ENCODE data around the gene USO1.

Gene USO1

DNA sequence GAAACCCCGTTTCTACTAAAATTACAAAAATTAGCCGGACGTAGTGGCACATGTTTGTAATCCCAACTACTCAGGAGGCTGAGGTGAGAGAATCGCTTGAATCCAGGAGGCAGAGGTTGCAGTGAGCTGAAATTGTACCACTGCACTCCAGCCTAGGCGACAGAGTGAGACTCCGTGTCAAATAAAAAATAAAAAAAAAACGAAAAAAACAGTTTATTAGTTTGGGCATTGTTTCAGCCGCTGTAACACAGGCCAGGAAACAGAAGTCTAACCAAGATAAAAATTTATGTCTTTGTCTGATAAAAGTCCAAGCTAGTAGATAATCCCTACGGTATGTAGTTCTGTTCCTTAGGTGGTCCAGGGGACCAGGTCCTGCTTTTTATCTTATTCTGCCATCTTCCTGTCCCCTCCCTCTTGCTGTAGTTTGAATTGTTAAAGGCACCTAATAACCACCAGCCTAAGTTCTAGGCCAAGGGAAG is 21.4 kb downstream of the USO1 start:
- H3K9me3 ChIP-seq (ENCODE audit: control insufficient read depth in 1 of 2, low read length in 2 of 2) = no peaks in the 10 kb centered on the region
- no peak overlapping the region for H3K27ac ChIP-seq (ENCODE audit: low read depth, low read length)
- no peaks in the 10 kb centered on the region for H3K4me1 ChIP-seq (ENCODE audit: control insufficient read depth in 1 of 2, insufficient read depth in 2 of 2, low read length in 2 of 2)
- H3K27me3 ChIP-seq (ENCODE audit: control insufficient read depth in 1 of 2, insufficient read depth in 2 of 2, low read length in 2 of 2) = no peaks in the 10 kb centered on the region
- no peak overlapping the region for H3K4me3 ChIP-seq (ENCODE audit: low read depth in 1 of 2, low read length in 2 of 2)
- H3K36me3 ChIP-seq (ENCODE audit: control insufficient read depth in 1 of 2, insufficient read depth in 2 of 2, low read length in 2 of 2) = peaks cover 0 to 3% of the 10 kb centered on the region in 2 donors
- no peak overlapping the region for H3K9ac ChIP-seq (ENCODE audit: low read depth in 1 of 2, low read length in 2 of 2)

DNA sequence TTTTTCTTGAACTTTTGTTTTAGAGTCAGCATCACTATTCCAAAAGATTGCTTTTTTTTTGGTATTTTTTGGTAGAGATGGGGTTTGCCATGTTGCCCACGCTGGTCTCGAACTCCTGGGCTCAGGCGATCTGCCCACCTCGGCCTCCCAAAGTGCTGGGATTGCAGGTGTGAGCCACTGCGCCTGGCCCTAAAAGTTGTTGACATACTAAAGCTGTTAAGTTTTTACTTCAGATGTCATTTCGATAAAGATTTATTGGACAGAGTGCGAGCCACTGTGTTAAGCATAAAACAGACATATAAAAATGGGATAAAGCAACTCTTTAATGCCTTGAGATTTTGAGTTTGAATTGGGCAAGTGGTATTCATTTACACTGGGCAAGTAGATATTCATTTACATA is 28.3 kb downstream of the USO1 start:
- H3K4me1 ChIP-seq (ENCODE audit: control insufficient read depth in 1 of 2, insufficient read depth in 2 of 2, low read length in 2 of 2) = no peaks in the 10 kb centered on the region
- H3K4me3 ChIP-seq (ENCODE audit: low read depth in 1 of 2, low read length in 2 of 2) = no peak overlapping the region
- H3K27ac ChIP-seq (ENCODE audit: low read depth, low read length) = no peak overlapping the region
- H3K36me3 ChIP-seq (ENCODE audit: control insufficient read depth in 1 of 2, insufficient read depth in 2 of 2, low read length in 2 of 2) = peaks cover 8 to 28% of the 10 kb centered on the region in 2 donors
- H3K27me3 ChIP-seq (ENCODE audit: control insufficient read depth in 1 of 2, insufficient read depth in 2 of 2, low read length in 2 of 2) = no peaks in the 10 kb centered on the region
- no peak overlapping the region for H3K9ac ChIP-seq (ENCODE audit: low read depth in 1 of 2, low read length in 2 of 2)
- no peaks in the 10 kb centered on the region for H3K9me3 ChIP-seq (ENCODE audit: control insufficient read depth in 1 of 2, low read length in 2 of 2)

DNA sequence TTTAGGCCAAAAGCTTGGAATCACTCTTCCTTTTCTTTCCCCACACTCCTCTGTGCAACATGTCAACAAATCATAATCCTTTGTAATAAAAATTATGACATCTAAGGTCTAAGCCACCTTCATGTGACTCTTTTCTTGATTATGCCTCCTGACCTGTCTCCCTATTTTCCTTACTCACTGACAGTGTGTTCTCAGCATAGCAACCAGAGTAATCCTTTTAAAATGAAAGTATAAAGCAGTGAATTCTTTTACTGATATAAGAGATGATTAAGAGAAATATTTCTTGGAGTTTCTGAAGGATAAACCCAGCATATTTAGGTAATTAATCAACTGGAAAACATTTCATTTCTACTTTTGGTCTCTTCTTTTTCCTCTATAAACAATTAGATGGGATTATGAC is 44.7 kb downstream of the USO1 start:
- H3K9ac ChIP-seq (ENCODE audit: low read depth in 1 of 2, low read length in 2 of 2) = no peak overlapping the region
- no peak overlapping the region for H3K4me3 ChIP-seq (ENCODE audit: low read depth in 1 of 2, low read length in 2 of 2)
- no peaks in the 10 kb centered on the region for H3K27me3 ChIP-seq (ENCODE audit: control insufficient read depth in 1 of 2, insufficient read depth in 2 of 2, low read length in 2 of 2)
- no peaks in the 10 kb centered on the region for H3K9me3 ChIP-seq (ENCODE audit: control insufficient read depth in 1 of 2, low read length in 2 of 2)
- H3K4me1 ChIP-seq (ENCODE audit: control insufficient read depth in 1 of 2, insufficient read depth in 2 of 2, low read length in 2 of 2) = peaks cover 0 to 5% of the 10 kb centered on the region in 2 donors
- peaks cover 8 to 22% of the 10 kb centered on the region in 2 donors for H3K36me3 ChIP-seq (ENCODE audit: control insufficient read depth in 1 of 2, insufficient read depth in 2 of 2, low read length in 2 of 2)
- no peak overlapping the region for H3K27ac ChIP-seq (ENCODE audit: low read depth, low read length)

DNA sequence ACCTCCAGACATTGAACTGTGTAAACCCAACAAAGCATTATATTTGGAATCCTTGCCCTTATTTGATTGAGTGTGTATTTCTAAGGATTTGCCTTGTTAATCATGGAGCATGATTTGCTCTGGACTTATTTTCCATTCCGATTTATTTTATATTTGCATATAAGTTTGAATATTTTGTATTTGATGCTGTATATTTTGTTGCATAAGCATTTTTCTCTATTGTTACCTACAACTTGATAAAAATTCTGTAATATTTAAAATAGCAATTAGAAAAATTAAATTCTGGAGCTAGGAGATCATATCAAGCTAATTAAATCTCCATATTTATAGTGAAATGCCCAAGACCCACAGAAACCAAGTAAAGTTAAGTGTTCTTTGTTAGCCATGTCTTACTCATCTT is 47.2 kb downstream of the USO1 start:
- H3K4me1 ChIP-seq (ENCODE audit: control insufficient read depth in 1 of 2, insufficient read depth in 2 of 2, low read length in 2 of 2) = peaks cover 0 to 5% of the 10 kb centered on the region in 2 donors
- no peaks in the 10 kb centered on the region for H3K27me3 ChIP-seq (ENCODE audit: control insufficient read depth in 1 of 2, insufficient read depth in 2 of 2, low read length in 2 of 2)
- H3K9ac ChIP-seq (ENCODE audit: low read depth in 1 of 2, low read length in 2 of 2) = no peak overlapping the region
- peaks cover 26 to 41% of the 10 kb centered on the region in 2 donors for H3K36me3 ChIP-seq (ENCODE audit: control insufficient read depth in 1 of 2, insufficient read depth in 2 of 2, low read length in 2 of 2)
- no peaks in the 10 kb centered on the region for H3K9me3 ChIP-seq (ENCODE audit: control insufficient read depth in 1 of 2, low read length in 2 of 2)
- no peak overlapping the region for H3K27ac ChIP-seq (ENCODE audit: low read depth, low read length)
- no peak overlapping the region for H3K4me3 ChIP-seq (ENCODE audit: low read depth in 1 of 2, low read length in 2 of 2)

DNA sequence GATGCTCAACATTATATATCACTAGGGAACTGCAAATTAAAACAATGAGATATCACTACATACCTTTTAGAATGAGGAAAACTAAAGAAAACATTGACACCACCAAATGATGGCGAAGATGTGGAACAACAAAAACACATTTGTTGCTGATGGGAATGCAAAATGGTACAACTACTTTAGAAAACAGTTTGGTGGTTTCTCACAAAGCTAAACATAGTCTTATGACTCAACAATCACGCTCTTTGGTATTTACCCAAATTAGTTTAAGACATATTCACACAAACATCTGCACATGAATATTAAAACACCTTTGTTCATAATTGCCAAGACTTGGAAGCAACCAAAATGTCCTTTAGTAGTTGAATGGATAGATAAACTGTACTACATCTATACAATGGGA is 53.2 kb downstream of the USO1 start:
- Histone ChIP-seq H3K27me3 (ENCODE audit: control insufficient read depth in 1 of 2, insufficient read depth in 2 of 2, low read length in 2 of 2) (no peaks in the 10 kb centered on the region), H3K4me3 (ENCODE audit: low read depth in 1 of 2, low read length in 2 of 2) (no peak overlapping the region)

DNA sequence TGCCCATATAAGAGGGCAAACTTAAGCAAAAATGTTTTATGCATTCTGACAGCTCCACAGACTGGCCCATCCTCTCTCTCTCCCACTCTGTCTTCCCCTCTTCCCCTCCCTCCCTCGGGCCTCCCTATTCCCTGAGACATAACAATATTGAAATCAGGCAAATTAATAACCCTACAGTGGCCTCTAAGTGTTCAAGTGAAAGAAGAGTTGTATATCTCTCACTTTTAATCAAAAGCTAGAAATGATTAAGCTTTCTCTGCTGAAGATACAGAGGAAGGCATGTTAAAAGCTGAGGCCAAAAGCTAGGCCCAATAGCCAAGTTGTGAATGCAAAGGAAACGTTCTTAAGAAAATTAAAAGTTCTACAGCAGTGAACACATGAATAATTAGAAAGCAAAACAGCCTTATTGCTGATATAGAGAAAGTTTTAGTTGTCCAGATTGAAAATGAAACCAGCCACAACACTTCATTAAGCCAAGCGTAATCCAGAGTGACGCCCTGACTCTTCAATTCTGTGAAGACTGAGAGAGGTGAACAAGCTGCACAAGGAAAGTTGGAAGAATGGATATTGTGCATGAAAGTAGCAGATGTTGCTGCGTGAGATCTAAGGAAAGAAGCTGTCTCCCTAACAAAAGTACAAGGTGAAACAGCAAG is 54.9 kb downstream of the USO1 start:
- H3K4me3 ChIP-seq (ENCODE audit: low read depth in 1 of 2, low read length in 2 of 2) = no peak overlapping the region
- H3K27me3 ChIP-seq (ENCODE audit: control insufficient read depth in 1 of 2, insufficient read depth in 2 of 2, low read length in 2 of 2) = no peaks in the 10 kb centered on the region
- H3K9me3 ChIP-seq (ENCODE audit: control insufficient read depth in 1 of 2, low read length in 2 of 2) = no peaks in the 10 kb centered on the region
- no peak overlapping the region for H3K27ac ChIP-seq (ENCODE audit: low read depth, low read length)
- peaks cover 26 to 82% of the 10 kb centered on the region in 2 donors for H3K36me3 ChIP-seq (ENCODE audit: control insufficient read depth in 1 of 2, insufficient read depth in 2 of 2, low read length in 2 of 2)
- H3K9ac ChIP-seq (ENCODE audit: low read depth in 1 of 2, low read length in 2 of 2) = no peak overlapping the region
- no peaks in the 10 kb centered on the region for H3K4me1 ChIP-seq (ENCODE audit: control insufficient read depth in 1 of 2, insufficient read depth in 2 of 2, low read length in 2 of 2)

More for the DNA sequence above, 53.2 kb downstream of the USO1 start:
- Histone ChIP-seq H3K9me3 (ENCODE audit: control insufficient read depth in 1 of 2, low read length in 2 of 2) (no peaks in the 10 kb centered on the region), H3K36me3 (ENCODE audit: control insufficient read depth in 1 of 2, insufficient read depth in 2 of 2, low read length in 2 of 2) (peaks cover 26 to 65% of the 10 kb centered on the region in 2 donors), H3K9ac (ENCODE audit: low read depth in 1 of 2, low read length in 2 of 2) (no peak overlapping the region), H3K27ac (ENCODE audit: low read depth, low read length) (no peak overlapping the region), H3K4me1 (ENCODE audit: control insufficient read depth in 1 of 2, insufficient read depth in 2 of 2, low read length in 2 of 2) (no peaks in the 10 kb centered on the region)

DNA sequence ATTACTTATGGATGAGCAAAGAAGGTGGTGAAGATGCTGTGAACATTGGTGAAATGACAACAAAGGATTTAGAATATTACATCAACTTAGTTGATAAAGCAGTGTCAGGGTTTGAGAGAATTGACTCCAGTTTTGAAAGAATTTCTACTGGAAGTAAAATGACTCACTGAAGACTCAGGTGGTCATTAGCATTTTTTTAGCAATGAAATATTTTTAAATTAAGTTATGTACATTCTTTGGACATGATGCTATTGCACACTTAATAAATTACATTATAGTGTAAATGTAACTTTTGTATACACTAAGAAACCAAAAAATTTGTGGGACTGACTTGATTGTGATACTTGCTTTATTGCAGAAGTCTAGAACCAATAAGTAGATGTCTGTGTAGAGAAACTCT is 56.9 kb downstream of the USO1 start:
- Histone ChIP-seq H3K9ac (ENCODE audit: low read depth in 1 of 2, low read length in 2 of 2) (no peak overlapping the region), H3K4me3 (ENCODE audit: low read depth in 1 of 2, low read length in 2 of 2) (no peak overlapping the region), H3K4me1 (ENCODE audit: control insufficient read depth in 1 of 2, insufficient read depth in 2 of 2, low read length in 2 of 2) (no peaks in the 10 kb centered on the region), H3K9me3 (ENCODE audit: control insufficient read depth in 1 of 2, low read length in 2 of 2) (no peaks in the 10 kb centered on the region), H3K27me3 (ENCODE audit: control insufficient read depth in 1 of 2, insufficient read depth in 2 of 2, low read length in 2 of 2) (no peaks in the 10 kb centered on the region), H3K27ac (ENCODE audit: low read depth, low read length) (no peak overlapping the region), H3K36me3 (ENCODE audit: control insufficient read depth in 1 of 2, insufficient read depth in 2 of 2, low read length in 2 of 2) (peaks cover 7 to 71% of the 10 kb centered on the region in 2 donors)

DNA sequence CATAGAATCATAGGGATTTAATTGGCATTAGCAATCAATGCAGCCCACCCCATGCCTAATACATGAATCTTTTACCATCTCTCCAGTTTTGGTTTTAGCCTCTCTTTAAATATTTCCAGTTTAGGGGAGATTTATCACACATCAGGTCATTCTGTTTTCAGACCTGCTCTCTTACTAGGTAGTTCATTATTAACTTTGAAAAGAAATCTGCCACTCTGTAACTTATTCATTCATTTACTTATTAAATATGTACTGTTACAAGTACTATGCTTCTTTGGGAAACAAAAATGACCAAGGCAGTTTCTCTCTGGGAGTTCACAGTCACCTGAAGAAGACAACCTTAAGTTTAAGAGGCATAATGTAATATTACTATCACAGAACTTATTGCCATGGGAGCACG is 62.1 kb downstream of the USO1 start:
- Histone ChIP-seq H3K27me3 (ENCODE audit: control insufficient read depth in 1 of 2, insufficient read depth in 2 of 2, low read length in 2 of 2) (no peaks in the 10 kb centered on the region), H3K27ac (ENCODE audit: low read depth, low read length) (no peak overlapping the region), H3K4me1 (ENCODE audit: control insufficient read depth in 1 of 2, insufficient read depth in 2 of 2, low read length in 2 of 2) (no peaks in the 10 kb centered on the region), H3K4me3 (ENCODE audit: low read depth in 1 of 2, low read length in 2 of 2) (no peak overlapping the region), H3K9ac (ENCODE audit: low read depth in 1 of 2, low read length in 2 of 2) (no peak overlapping the region), H3K9me3 (ENCODE audit: control insufficient read depth in 1 of 2, low read length in 2 of 2) (no peaks in the 10 kb centered on the region), H3K36me3 (ENCODE audit: control insufficient read depth in 1 of 2, insufficient read depth in 2 of 2, low read length in 2 of 2) (peaks cover 11 to 66% of the 10 kb centered on the region in 2 donors)

DNA sequence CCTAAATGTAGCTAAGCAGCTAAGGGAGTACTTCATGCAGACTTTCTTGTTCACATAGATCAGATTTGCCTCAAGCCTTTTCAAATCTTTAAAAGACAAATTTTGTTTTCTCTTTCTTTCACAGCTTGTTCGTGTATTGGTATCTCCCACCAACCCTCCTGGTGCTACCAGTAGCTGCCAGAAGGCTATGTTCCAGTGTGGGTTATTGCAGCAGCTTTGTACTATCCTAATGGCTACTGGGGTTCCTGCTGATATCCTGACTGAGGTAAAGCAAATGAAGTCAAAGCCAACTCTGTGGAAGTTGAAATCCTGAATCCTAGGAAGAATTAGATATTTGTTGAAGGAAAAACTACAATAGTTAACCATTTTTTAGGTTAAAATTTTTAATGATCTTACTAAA is 62.6 kb downstream of the USO1 start:
- Histone ChIP-seq H3K4me3 (ENCODE audit: low read depth in 1 of 2, low read length in 2 of 2) (no peak overlapping the region), H3K9me3 (ENCODE audit: control insufficient read depth in 1 of 2, low read length in 2 of 2) (no peaks in the 10 kb centered on the region), H3K27me3 (ENCODE audit: control insufficient read depth in 1 of 2, insufficient read depth in 2 of 2, low read length in 2 of 2) (no peaks in the 10 kb centered on the region), H3K36me3 (ENCODE audit: control insufficient read depth in 1 of 2, insufficient read depth in 2 of 2, low read length in 2 of 2) (peaks cover 11 to 63% of the 10 kb centered on the region in 2 donors), H3K9ac (ENCODE audit: low read depth in 1 of 2, low read length in 2 of 2) (no peak overlapping the region), H3K4me1 (ENCODE audit: control insufficient read depth in 1 of 2, insufficient read depth in 2 of 2, low read length in 2 of 2) (no peaks in the 10 kb centered on the region), H3K27ac (ENCODE audit: low read depth, low read length) (no peak overlapping the region)

DNA sequence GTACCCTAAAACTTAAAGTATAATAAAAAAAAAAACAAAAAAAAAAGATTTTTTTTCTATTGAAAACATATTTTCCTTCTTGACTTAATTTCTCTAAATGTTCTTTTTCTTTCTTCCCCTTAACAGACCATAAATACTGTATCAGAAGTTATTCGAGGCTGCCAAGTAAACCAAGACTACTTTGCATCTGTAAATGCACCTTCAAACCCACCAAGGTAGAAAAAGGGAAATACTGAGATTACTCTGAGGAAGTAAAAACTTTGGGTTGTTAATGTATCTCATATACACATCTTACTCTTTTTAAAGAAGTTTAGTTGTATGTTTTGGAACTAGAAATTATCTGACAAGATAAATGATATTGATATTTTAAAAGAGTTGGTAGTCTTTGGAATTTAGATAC is 65.6 kb downstream of the USO1 start:
- Histone ChIP-seq H3K9ac (ENCODE audit: low read depth in 1 of 2, low read length in 2 of 2) (no peak overlapping the region), H3K4me1 (ENCODE audit: control insufficient read depth in 1 of 2, insufficient read depth in 2 of 2, low read length in 2 of 2) (no peaks in the 10 kb centered on the region), H3K27ac (ENCODE audit: low read depth, low read length) (no peak overlapping the region), H3K4me3 (ENCODE audit: low read depth in 1 of 2, low read length in 2 of 2) (no peak overlapping the region), H3K27me3 (ENCODE audit: control insufficient read depth in 1 of 2, insufficient read depth in 2 of 2, low read length in 2 of 2) (no peaks in the 10 kb centered on the region), H3K36me3 (ENCODE audit: control insufficient read depth in 1 of 2, insufficient read depth in 2 of 2, low read length in 2 of 2) (peaks cover 11 to 50% of the 10 kb centered on the region in 2 donors), H3K9me3 (ENCODE audit: control insufficient read depth in 1 of 2, low read length in 2 of 2) (no peaks in the 10 kb centered on the region)

Data from duodenal mucosa (tissue), 2 donors.